Renal pelvis (tissue), 4 donors: Measurements from ENCODE around the gene HPS1. TPM values are rescaled to one million over a fixed set of nuclear protein-coding genes. Genes with fewer than 3 reads are reported as not detected.

Experiments used
- DNase-seq: peaks from one replicate; pipeline ENCODE4 v3.0.0-alpha.2; 2013
- polyA plus RNA-seq, 3 donors: library from polyadenylated mRNA; unstranded; fragments of 120-200 nt; gene quantifications; one replicate each; pipeline ENCODE4 v1.2.1, GENCODE V29; 2013; ENCODE audit not compliant: insufficient read length in 3 of 3

HPS1 gene
- polyA plus RNA-seq, 3 donors: 36.2 to 43.5 (median 39.4) TPM

GRCh38 chr10:98369801-98370200 is 76.9 kb downstream of the HPS1 start:
- DNase-seq: no peak

- DNase-seq: no peak
These were observed 78.1 kb downstream of the HPS1 start for GRCh38 chr10:98368644-98369043.

- DNase-seq: no peak
These were observed 78.9 kb downstream of the HPS1 start for GRCh38 chr10:98367604-98368451.

Other genes starting within 250 kb of the HPS1 start
- 1 to 10 TPM; 2.8 to 4.0 (median 3.7) TPM for gene LOXL4, start 178.7 kb downstream of the HPS1 start, polyA plus RNA-seq
- gene PYROXD2, start 31.8 kb downstream of the HPS1 start, polyA plus RNA-seq: 10 to 100 TPM; 26.2 to 41.3 (median 32.1) TPM